ENCODE results near the gene ATP2B2.

Gene ATP2B2

DNA sequence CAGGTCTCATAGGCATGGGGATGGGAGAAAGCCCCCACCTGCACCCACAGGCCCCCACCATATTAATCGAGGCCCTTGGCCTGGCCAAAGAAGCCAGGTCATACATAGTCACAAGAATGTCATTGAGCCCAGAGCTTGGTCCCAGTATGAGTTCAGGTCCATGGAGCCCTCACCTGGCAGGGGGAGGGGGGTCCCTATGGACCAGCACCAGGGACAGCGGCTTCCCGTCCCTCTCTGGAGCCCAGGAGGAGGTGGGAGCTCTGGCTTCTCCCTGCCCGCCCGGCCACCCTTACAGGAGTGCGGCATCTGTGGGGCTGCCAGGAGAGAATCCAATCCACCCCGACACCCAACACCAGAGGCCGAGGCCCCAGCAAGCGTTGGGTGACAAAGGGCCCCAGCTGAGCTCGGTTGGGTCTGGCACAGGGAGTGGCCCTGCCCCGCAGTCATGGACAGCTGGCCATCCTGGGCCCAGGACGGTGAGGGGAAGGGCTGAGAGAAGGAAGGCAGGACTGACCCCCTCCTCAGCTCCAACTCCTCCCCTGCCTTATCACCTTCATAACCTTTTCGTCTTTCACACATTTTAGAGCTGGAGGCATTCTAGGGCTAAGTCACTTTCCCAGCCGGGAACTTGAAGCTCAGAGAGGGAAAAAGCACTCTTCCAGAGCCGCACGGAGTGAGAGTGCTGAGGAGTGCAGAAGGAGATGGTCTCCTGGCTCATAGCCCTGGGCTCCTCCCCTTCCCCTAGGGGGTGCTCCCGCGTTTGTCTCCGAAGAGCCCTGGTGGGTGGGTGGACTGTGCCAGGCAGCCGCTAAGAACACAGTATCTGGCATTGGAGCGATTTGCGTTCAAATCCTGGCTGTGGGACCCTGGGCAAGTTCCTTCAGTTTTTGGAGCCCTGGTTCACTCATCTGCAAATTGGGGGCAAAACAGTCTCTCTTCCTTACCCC, 54.6 kb downstream of the ATP2B2 start:
- Mint-ChIP-seq H3K36me3 (no peaks in the 10 kb centered on the region), H3K9me3 (ENCODE audit: low read depth) (no peaks in the 10 kb centered on the region), H3K4me3 (no peak overlapping the region), H3K27me3 (peaks cover 5% of the 10 kb centered on the region), H3K27ac (no peak overlapping the region), H3K4me1 (ENCODE audit: low read depth) (no peaks in the 10 kb centered on the region)

DNA sequence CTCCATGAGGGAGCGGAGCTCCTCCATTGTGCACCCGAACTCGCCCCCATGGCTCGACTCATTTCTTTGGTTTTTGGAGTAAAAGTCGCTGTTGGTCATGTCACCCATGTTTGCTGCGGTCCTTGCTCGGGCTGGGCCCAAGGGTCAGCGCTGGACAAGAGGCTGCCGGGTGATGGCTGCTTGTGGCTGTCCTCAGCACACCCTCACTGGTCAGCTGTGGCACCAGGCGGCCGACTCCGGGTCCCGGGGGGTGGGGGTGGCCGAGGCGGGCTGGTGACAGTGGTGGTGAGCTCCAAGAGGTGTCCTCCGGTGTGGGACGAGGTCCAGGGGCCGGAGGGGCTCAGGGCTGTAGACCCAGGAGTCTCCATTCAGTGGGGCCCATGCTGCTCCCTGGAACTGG, 56.0 kb downstream of the ATP2B2 start:
- no peak overlapping the region for H3K4me3 Mint-ChIP-seq
- no peak overlapping the region for H3K27ac Mint-ChIP-seq

GRCh38 chr3:10448544-10448943, 56.8 kb downstream of the ATP2B2 start:
- H3K27me3 Mint-ChIP-seq = peaks cover 4% of the 10 kb centered on the region
- no peaks in the 10 kb centered on the region for H3K9me3 Mint-ChIP-seq (ENCODE audit: low read depth)
- no peaks in the 10 kb centered on the region for H3K36me3 Mint-ChIP-seq

More for the DNA sequence above, 56.0 kb downstream of the ATP2B2 start:
- no peaks in the 10 kb centered on the region for H3K9me3 Mint-ChIP-seq (ENCODE audit: low read depth)
- H3K36me3 Mint-ChIP-seq = no peaks in the 10 kb centered on the region
- H3K4me1 Mint-ChIP-seq (ENCODE audit: low read depth) = peaks cover under 1% of the 10 kb centered on the region
- H3K27me3 Mint-ChIP-seq = peaks cover 4% of the 10 kb centered on the region

GRCh38 chr3:10447527-10448260, 57.7 kb downstream of the ATP2B2 start:
- Mint-ChIP-seq H3K27me3 (peaks cover 4% of the 10 kb centered on the region), H3K9me3 (ENCODE audit: low read depth) (no peaks in the 10 kb centered on the region), H3K36me3 (no peaks in the 10 kb centered on the region), H3K4me3 (no peak overlapping the region), H3K27ac (no peak overlapping the region), H3K4me1 (ENCODE audit: low read depth) (peaks cover 5% of the 10 kb centered on the region)

More at GRCh38 chr3:10448544-10448943, 56.8 kb downstream of the ATP2B2 start:
- no peak overlapping the region for H3K27ac Mint-ChIP-seq
- H3K4me3 Mint-ChIP-seq = no peak overlapping the region
- H3K4me1 Mint-ChIP-seq (ENCODE audit: low read depth) = peaks cover 5% of the 10 kb centered on the region

GRCh38 chr3:10447110-10447509, 58.3 kb downstream of the ATP2B2 start:
- Mint-ChIP-seq H3K27ac (no peak overlapping the region), H3K27me3 (peaks cover 4% of the 10 kb centered on the region), H3K4me3 (no peak overlapping the region), H3K9me3 (ENCODE audit: low read depth) (no peaks in the 10 kb centered on the region), H3K36me3 (no peaks in the 10 kb centered on the region), H3K4me1 (ENCODE audit: low read depth) (peaks cover 5% of the 10 kb centered on the region)

GRCh38 chr3:10445561-10446175, 59.7 kb downstream of the ATP2B2 start:
- peaks cover 7% of the 10 kb centered on the region for H3K4me1 Mint-ChIP-seq (ENCODE audit: low read depth)
- H3K4me3 Mint-ChIP-seq = no peak overlapping the region
- H3K27ac Mint-ChIP-seq = no peak overlapping the region
- peaks cover 2% of the 10 kb centered on the region for H3K27me3 Mint-ChIP-seq
- H3K36me3 Mint-ChIP-seq = no peaks in the 10 kb centered on the region
- H3K9me3 Mint-ChIP-seq (ENCODE audit: low read depth) = no peaks in the 10 kb centered on the region

DNA sequence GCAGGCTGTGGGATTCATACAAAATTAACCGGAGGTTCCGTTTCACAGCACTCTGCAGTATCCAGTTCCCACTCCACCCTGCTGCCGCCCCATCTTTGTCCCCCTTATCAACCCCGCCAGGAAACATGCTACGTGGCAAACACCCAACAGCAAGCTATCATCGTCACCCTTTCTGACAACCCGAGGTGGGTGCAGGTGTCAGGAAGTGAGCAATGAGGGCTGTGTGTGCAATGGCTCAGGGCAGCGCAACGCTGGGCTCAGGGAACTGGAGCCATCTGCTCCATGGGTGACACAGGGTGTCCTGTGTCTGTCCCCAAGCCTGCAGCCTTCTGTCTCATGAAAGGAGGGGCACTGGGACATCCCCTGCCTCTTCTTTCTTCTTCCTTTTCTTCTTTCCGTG, 60.9 kb downstream of the ATP2B2 start:
- Mint-ChIP-seq H3K27ac (no peak overlapping the region), H3K27me3 (no peaks in the 10 kb centered on the region), H3K4me3 (no peak overlapping the region), H3K9me3 (ENCODE audit: low read depth) (no peaks in the 10 kb centered on the region), H3K36me3 (no peaks in the 10 kb centered on the region), H3K4me1 (ENCODE audit: low read depth) (peaks cover 10% of the 10 kb centered on the region)

DNA sequence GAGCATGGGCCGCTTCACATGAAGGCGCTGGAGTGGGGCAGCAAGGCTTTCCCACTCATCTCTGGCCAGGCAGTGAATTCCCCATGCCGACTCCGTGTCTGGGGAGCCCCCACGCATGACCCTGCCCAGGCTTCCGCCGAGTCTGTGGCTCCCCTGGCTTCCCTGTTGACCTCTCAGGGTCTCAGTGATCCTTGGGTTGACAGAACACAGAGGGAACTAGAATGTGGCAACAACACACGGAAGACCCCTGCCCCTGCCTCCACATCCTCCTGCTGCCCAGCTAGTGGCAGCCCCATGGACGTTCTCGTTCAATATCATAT, 61.3 kb downstream of the ATP2B2 start:
- H3K4me3 Mint-ChIP-seq = no peak overlapping the region
- H3K9me3 Mint-ChIP-seq (ENCODE audit: low read depth) = no peaks in the 10 kb centered on the region
- no peaks in the 10 kb centered on the region for H3K36me3 Mint-ChIP-seq
- no peaks in the 10 kb centered on the region for H3K27me3 Mint-ChIP-seq
- H3K27ac Mint-ChIP-seq = no peak overlapping the region
- peaks cover 10% of the 10 kb centered on the region for H3K4me1 Mint-ChIP-seq (ENCODE audit: low read depth)

DNA sequence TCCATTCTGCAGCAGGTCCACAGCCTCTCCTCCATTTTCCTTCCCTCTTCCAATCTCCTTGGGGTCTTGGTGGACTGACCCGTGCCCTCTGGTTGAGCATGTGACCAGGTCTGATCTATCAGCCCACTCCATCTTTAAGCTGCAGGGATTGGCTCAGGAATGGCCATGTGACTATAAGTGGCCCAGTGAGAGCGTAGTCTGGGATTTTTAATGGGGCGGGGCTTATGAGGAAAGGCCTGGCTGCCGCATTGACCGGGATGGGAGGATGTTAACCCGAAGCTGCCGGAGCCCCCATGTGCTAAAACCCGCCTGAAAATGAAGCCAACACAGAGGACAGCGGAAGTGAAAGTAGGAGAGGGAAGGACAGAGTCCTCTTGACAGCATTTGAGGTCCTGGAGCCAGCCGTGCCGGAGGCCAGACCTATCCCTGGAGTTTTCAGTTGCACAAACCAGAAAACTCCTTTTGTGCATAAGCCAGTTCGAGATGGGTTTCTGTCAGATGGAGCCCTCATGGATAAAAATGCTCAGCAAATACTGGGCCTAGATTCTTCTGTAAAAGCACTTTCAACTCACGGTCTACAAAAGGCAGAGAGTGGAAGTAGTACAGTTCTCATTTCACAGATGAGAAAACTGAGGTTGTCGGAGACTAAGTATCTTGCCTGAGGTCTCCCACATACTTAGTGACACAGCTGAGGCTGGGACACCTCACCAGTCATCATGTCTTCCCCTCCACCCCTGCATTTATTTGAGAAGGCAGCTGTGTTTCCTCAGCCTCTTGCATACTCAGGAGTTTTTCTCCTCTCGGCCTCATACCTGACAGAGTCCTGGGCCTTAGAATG, 61.9 kb downstream of the ATP2B2 start:
- Mint-ChIP-seq H3K27ac (no peak overlapping the region), H3K27me3 (no peaks in the 10 kb centered on the region), H3K4me3 (no peak overlapping the region), H3K4me1 (ENCODE audit: low read depth) (peaks cover 12% of the 10 kb centered on the region), H3K9me3 (ENCODE audit: low read depth) (no peaks in the 10 kb centered on the region), H3K36me3 (no peaks in the 10 kb centered on the region)

DNA sequence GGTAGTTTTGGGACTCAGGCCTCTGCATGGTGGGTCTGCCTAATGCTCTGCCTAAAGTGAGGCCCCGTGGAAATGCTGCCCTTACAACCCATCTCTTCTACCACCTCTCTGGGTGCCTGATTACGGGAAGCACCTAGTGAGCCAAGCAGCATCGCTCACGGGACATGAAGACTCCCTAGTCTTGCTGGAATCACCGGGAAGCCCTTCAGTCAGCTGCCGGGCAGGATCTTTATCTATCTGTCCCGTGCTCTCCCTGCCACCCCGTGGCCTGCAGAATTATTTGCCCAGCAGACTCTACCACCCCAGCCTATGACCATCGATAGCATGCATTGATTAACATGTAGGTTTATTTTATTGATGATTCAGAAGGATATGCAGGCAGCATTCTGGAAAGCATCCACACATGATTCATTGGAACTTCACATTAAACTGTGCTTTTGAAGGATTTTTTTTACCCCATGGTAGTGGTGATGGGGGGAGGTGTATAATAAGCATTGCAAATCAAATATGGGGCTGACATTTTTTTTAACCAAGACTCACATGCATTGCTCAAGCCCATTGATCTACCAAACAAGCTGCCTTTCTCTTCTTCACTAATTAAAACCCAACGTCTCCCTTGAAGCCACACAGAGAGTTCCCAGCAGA, 63.1 kb downstream of the ATP2B2 start:
- no peaks in the 10 kb centered on the region for H3K36me3 Mint-ChIP-seq
- H3K27me3 Mint-ChIP-seq = no peaks in the 10 kb centered on the region
- H3K9me3 Mint-ChIP-seq (ENCODE audit: low read depth) = no peaks in the 10 kb centered on the region
- peaks cover 24% of the 10 kb centered on the region for H3K4me1 Mint-ChIP-seq (ENCODE audit: low read depth)
- no peak overlapping the region for H3K27ac Mint-ChIP-seq
- no peak overlapping the region for H3K4me3 Mint-ChIP-seq

- H3K27ac Mint-ChIP-seq = peak overlapping the region; percentile 0
Observed at GRCh38 chr3:10440684-10441083, 64.7 kb downstream of the ATP2B2 start.

GRCh38 chr3:10438902-10439610, 66.3 kb downstream of the ATP2B2 start:
- Mint-ChIP-seq H3K27ac (no peak overlapping the region), H3K4me1 (ENCODE audit: low read depth) (peaks cover 34% of the 10 kb centered on the region), H3K4me3 (no peak overlapping the region), H3K27me3 (no peaks in the 10 kb centered on the region), H3K9me3 (ENCODE audit: low read depth) (no peaks in the 10 kb centered on the region), H3K36me3 (no peaks in the 10 kb centered on the region)

More at GRCh38 chr3:10440684-10441083, 64.7 kb downstream of the ATP2B2 start:
- Mint-ChIP-seq H3K27me3 (no peaks in the 10 kb centered on the region), H3K4me1 (ENCODE audit: low read depth) (peaks cover 36% of the 10 kb centered on the region), H3K36me3 (no peaks in the 10 kb centered on the region), H3K4me3 (no peak overlapping the region), H3K9me3 (ENCODE audit: low read depth) (no peaks in the 10 kb centered on the region)

- Mint-ChIP-seq H3K36me3 (no peaks in the 10 kb centered on the region), H3K4me1 (ENCODE audit: low read depth) (peaks cover 36% of the 10 kb centered on the region), H3K27ac (peak overlapping the region; percentile 76), H3K4me3 (no peak overlapping the region), H3K27me3 (no peaks in the 10 kb centered on the region), H3K9me3 (ENCODE audit: low read depth) (no peaks in the 10 kb centered on the region)
Observed at GRCh38 chr3:10437995-10438901, 67.1 kb downstream of the ATP2B2 start.

All from activated naive CD8-positive, alpha-beta T cell (primary cell).